NCI-H1092 (cell line): ENCODE results near the gene SNX7.

Experiments
- DNase-seq: peaks from one replicate; lab custom pipeline; 2025; lab: John Stamatoyannopoulos, UW

SNX7 gene

GRCh38 chr1:98766255-98766654, 104.7 kb downstream of the SNX7 start:
- no peak for DNase-seq

DNA sequence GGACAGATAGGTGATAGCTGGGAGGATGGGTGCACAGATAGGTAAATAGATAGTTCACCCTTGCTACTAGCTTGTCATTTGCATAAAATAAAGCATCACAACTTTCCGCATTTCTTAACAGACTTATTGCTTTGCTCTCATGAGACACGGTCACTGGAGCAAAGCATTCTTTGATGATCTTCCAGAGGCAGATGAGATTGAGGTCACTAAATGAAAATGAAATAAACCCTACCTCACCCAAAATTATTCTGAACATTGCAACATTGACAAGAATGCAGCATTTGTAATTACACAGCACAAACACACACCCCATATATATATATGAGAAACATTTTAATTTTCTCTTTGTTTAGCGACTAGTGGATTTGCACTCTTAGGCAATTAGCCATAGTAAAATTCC, 107.6 kb downstream of the SNX7 start:
- no peak for DNase-seq

GRCh38 chr1:98781906-98782305, 120.4 kb downstream of the SNX7 start:
- DNase-seq: no peak

- no peak for DNase-seq
Measured at GRCh38 chr1:98783821-98784220, 122.3 kb downstream of the SNX7 start.

GRCh38 chr1:98791498-98791897, 130.0 kb downstream of the SNX7 start:
- no peak for DNase-seq

DNA sequence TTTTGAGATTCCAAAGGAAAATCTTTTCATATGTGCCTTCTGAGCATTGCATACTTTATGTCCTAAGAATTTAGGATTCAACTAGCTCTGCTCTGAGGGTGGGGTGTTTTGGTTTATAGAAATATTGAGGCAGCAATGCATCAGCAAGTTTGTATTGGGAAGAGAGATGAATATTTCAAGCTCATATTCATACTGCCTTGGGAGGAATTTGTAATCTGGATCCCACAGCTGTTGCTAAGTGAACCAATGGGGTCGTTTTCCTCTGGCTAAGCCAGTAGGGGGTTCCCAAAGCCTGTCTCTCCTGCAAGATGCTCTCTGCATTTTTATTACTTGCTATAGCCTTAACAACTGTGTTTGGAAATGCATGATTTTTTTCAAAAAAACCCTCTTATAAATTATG, 130.6 kb downstream of the SNX7 start:
- DNase-seq: no peak

DNA sequence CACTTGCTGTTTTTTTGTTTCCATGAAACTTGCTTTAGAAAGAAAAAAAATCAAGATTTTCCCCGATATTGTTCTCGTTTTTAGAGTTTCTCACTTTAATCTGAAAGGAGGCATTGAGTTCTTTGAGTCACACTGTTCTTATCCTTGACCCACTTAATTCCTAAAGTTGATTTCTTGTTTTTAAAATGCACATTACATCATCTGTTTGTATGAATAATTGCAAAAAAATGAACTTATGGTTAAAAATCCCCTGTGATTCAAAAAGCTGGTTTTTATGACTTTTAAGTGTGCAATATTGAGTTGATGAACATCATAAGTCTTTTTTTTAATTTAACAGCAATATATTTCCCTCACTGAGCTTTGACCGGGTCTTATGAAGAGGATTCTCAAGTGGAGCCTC, 131.6 kb downstream of the SNX7 start:
- no peak for DNase-seq

DNA sequence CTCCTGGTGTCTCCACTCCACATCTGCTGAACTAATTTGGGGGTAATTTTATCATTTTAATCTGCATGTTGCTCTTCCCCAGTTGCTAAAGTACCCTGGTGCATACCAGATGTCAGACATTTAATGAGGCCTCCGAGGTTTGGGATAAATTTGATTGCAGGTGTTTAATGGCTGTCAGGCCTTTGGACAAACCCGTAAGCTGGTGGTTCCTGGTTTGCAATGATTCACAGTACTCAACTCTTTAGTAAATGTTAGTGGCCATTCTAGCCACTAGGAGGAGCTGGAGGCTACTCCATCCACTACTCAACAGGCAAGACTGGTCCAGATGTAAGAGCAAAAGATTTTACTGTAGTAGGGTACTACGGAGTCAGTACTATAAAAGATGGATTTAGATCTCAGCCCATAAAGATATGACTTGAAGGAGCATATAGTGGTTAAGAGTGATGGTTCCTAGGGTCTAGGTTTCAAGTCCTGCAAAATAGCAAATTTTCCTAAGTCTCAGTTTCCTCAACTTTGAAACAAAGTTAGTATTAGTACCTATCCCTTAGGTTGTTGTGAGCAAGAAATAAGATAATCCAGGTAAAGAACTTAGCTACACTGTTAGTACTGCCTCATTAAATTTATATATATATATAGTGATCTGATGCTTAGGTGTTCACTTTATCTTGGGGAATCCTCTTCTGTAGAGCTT, 132.8 kb downstream of the SNX7 start:
- DNase-seq: peak; percentile 5

DNA sequence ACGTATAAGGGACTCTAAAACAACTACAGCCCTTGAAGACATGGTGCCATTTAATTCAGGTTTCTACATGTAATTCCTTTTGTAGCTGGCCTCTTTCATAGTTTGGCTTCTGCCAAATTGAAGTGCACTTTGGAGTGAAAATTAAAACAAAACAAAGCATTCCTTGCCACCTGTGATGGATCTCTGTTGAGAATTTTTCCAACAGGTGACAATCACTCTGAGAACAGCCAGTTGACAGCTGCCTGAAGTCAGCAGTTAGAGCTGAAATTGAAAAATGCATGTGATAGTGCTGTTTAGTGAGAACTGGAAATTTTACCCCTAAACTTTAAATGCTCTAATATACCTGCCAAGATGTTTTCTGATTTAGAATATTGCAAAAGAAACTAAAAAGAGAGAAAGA, 134.5 kb downstream of the SNX7 start:
- no peak for DNase-seq

GRCh38 chr1:98797506-98797905, 136.0 kb downstream of the SNX7 start:
- DNase-seq: no peak
